Spleen (tissue), 11 donors: ENCODE results near the gene DISC1. TPM values are rescaled to one million over a fixed set of nuclear protein-coding genes. Genes with fewer than 3 reads are reported as not detected.

Experiments
- DNase-seq: peaks from one replicate; pipeline ENCODE4 v3.0.0-alpha.2; 2020
- H3K27ac ChIP-seq, 8 donors: fragments of 200-600 bp; sonication (generic) in 7 of 8; 1 replicate in 4 of 8; 2 replicates in 4 of 8; pipeline versions ENCODE4 v1.5.0 to v1.8.0; 2016 to 2021; ENCODE audit warnings: inconsistent platforms in 4 of 8, mild to moderate bottlenecking in 4 of 8, moderate library complexity in 1 of 8
- H3K27me3 ChIP-seq, 7 donors: fragments of 200-600 bp; sonication (generic) in 6 of 7; replicated peaks in 1 of 7; 1 replicate in 4 of 7; 2 replicates in 3 of 7; pipeline versions ENCODE4 v1.5.0 to v1.8.0; 2016 to 2021; ENCODE audit warnings: inconsistent platforms in 3 of 7, mild to moderate bottlenecking in 1 of 7
- H3K36me3 ChIP-seq, 6 donors: fragments of 200-600 bp; sonication (generic) in 5 of 6; 1 replicate in 4 of 6; 2 replicates in 2 of 6; pipeline versions ENCODE4 v1.5.0 to v1.8.0; 2016 to 2021; ENCODE audit warnings: inconsistent platforms in 2 of 6
- H3K4me1 ChIP-seq, 6 donors: fragments of 200-600 bp; sonication (generic) in 5 of 6; 1 replicate in 3 of 6; 2 replicates in 3 of 6; pipeline versions ENCODE4 v1.5.0 to v1.8.0; 2016 to 2021; ENCODE audit warnings: inconsistent platforms in 3 of 6
- H3K4me3 ChIP-seq, 8 donors: fragments of 200-600 bp; sonication (generic) in 7 of 8; 1 replicate in 4 of 8; 2 replicates in 4 of 8; pipeline versions ENCODE4 v1.5.0 to v1.8.0; 2016 to 2021; ENCODE audit warnings: inconsistent platforms in 4 of 8, mild to moderate bottlenecking in 4 of 8, moderate library complexity in 2 of 8
- H3K9me3 ChIP-seq, 8 donors: fragments of 200-600 bp; sonication (generic) in 7 of 8; 1 replicate in 4 of 8; 2 replicates in 4 of 8; pipeline versions ENCODE4 v1.5.0 to v1.8.0; 2016 to 2021; ENCODE audit warnings: inconsistent platforms in 4 of 8
- POLR2A ChIP-seq, 3 donors: fragments of 450-650 bp; IDR thresholded peaks; one replicate each; pipeline ENCODE4 v1.5.1; 2017; ENCODE audit warnings: antibody characterized with exemption in 3 of 3, mild to moderate bottlenecking in 1 of 3
- POLR2AphosphoS5 ChIP-seq, 3 donors: sonication (generic); formaldehyde crosslinking; IDR thresholded peaks; one replicate each; pipeline ENCODE4 v1.5.1; 2017; ENCODE audit warnings: antibody characterized with exemption in 3 of 3
- WGBS, 5 donors: extraction: QIAGEN DNeasy Blood & Tissue Kit in 3 of 5; methylation state at CpG; one replicate each; pipeline versions ENCODE4 v1.1.5 to v1.1.7; 2013 to 2018; 5-methylcytosine and 5-hydroxymethylcytosine counted together
- intact Hi-C: fragments of 100-400 bp; cut with DNase I; formaldehyde crosslinking; loops from one replicate; pipeline ENCODE4 v1.15.0; 2023; ENCODE audit warnings: low total_unique reads
- polyA plus RNA-seq, 3 donors: library from polyadenylated mRNA; stranded (reverse); fragments of 200-250 nt; gene quantifications; one replicate each; pipeline ENCODE4 v1.2.1, GENCODE V29; 2013
- total RNA-seq, 7 donors: library from RNA; depleted of rRNA in 3 of 7; stranded (reverse); fragments of >200 nt in 3 of 7; fragmentation: NEBNext Ultra II Directional in 4 of 7; extraction: Animal tissue kit (Norgen Biotek cat#: 25700) in 4 of 7; gene quantifications; one replicate each; pipeline versions ENCODE4 v1.1.0 to v1.2.1, GENCODE V29; 2016 to 2021
- TF ChIP-seq, protein P1 (sequence below), 11 experiments: fragments of 200-600 bp in 7 of 11; fragments of 450-650 bp in 4 of 11; sonication (generic) in 4 of 11; IDR thresholded peaks in 8 of 11; conservative IDR thresholded peaks in 3 of 11; 1 replicate in 7 of 11; 2 replicates in 4 of 11; pipeline versions ENCODE4 v1.4.0 to v1.8.0; 2016 to 2021; ENCODE audit warnings: antibody characterized with exemption in 11 of 11, inconsistent platforms in 4 of 11, mild to moderate bottlenecking in 1 of 11
- donor health status: healthy with polysubstance abuse.
- donor health status: DM: no; HTN: no; CAD: no; lungs with moderate emphysema.
- donor health status: DM: no; HTN: no; CAD: no.
- donor health status: Bipolar disorder and iron deficiency.
- donor health status: healthy.
- donor health status: DM: no; HTN: no; CAD: no.
- donor health status: DM: yes; HTN: yes; CAD: no.

The DISC1 gene
- total and polyA plus RNA-seq, 10 donors = 0.89 to 36.4 (median 24.2) TPM

DNA sequence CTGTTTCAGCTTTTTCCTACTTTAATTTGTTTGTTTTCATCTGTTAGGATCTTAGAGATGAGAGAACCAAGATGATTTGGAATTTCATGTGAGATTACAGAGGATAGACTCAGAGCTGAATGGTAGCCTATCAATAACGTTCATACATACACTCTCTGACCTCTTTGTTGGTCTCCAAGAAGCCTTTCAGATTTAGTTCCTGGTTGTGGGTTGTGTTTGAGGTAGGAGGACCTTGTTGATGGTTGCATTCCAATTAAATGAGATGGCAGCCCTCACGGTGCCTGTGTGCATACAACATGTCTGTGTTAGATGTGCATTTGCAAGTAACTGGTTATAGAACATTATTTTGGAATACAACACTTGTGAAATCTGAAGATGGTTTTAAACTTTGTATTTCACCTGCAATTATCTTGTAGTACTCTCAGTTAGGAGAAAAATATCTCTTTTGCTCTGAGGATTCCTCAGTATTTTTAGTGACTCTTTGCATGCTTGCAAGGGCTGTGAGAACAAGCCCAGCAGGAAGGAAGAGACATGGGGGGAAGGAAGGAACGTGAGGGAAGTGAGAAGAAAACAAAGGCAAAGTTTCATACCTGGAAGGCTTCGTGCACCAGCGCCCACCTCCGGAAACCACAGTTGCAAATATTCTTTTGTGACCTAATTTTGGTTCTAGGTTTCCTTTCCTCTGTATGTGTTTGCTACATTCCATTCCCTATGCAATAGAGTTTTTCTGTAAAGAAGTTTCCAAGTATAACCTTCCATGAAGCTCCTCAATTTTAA lies 291.8 kb downstream of the DISC1 start:
- Histone ChIP-seq H3K27me3 (peaks cover 0 to 7% (median 0%) of the 10 kb centered on the region in 7 donors), H3K4me3 (peak overlapping the region in 1 of 8 donors; percentile 29), H3K36me3 (no peaks in the 10 kb centered on the region), H3K4me1 (peaks cover 12 to 59% (median 34%) of the 10 kb centered on the region in 6 donors), H3K9me3 (no peaks in the 10 kb centered on the region), H3K27ac (peak overlapping the region in 7 of 8 donors; percentile 10 to 54 (median 29))
- WGBS, 5 donors = 34 to 46% (median 42%) methylated on average over 6 of the region's 6 CpGs
- TF ChIP-seq, protein P1, sequence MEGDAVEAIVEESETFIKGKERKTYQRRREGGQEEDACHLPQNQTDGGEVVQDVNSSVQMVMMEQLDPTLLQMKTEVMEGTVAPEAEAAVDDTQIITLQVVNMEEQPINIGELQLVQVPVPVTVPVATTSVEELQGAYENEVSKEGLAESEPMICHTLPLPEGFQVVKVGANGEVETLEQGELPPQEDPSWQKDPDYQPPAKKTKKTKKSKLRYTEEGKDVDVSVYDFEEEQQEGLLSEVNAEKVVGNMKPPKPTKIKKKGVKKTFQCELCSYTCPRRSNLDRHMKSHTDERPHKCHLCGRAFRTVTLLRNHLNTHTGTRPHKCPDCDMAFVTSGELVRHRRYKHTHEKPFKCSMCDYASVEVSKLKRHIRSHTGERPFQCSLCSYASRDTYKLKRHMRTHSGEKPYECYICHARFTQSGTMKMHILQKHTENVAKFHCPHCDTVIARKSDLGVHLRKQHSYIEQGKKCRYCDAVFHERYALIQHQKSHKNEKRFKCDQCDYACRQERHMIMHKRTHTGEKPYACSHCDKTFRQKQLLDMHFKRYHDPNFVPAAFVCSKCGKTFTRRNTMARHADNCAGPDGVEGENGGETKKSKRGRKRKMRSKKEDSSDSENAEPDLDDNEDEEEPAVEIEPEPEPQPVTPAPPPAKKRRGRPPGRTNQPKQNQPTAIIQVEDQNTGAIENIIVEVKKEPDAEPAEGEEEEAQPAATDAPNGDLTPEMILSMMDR (IDR thresholded peaks at IDR 0.05 in 8 of 11, conservative IDR thresholded peaks at IDR 0.05 in 3 of 11) = no peak
- TF ChIP-seq POLR2AphosphoS5 (IDR thresholded peaks at IDR 0.05) = peak in 1 of 3 donors; percentile 39
- no peak for DNase-seq
- intact Hi-C loops = no loop called here

- Histone ChIP-seq H3K4me1 (peaks cover 12 to 52% (median 30%) of the 10 kb centered on the region in 6 donors), H3K27me3 (peaks cover 0 to 7% (median 0%) of the 10 kb centered on the region in 7 donors), H3K4me3 (peak overlapping the region in 1 of 8 donors; percentile 29), H3K36me3 (no peaks in the 10 kb centered on the region), H3K27ac (peak overlapping the region in 6 of 8 donors; percentile 10 to 54 (median 37)), H3K9me3 (no peaks in the 10 kb centered on the region)
- intact Hi-C loops = no loop called here
- no peak for DNase-seq
- TF ChIP-seq, protein P1 (IDR thresholded peaks at IDR 0.05 in 8 of 11, conservative IDR thresholded peaks at IDR 0.05 in 3 of 11) = no peak
- TF ChIP-seq POLR2A (IDR thresholded peaks at IDR 0.05) (no peak), POLR2AphosphoS5 (IDR thresholded peaks at IDR 0.05) (no peak)
- WGBS, 5 donors = 56 to 75% (median 68%) methylated on average over 4 of the region's 4 CpGs
These were observed 292.8 kb downstream of the DISC1 start for GRCh38 chr1:231919239-231919885.

- TF ChIP-seq, protein P1 (IDR thresholded peaks at IDR 0.05 in 8 of 11, conservative IDR thresholded peaks at IDR 0.05 in 3 of 11) = no peak
- TF ChIP-seq POLR2AphosphoS5 (IDR thresholded peaks at IDR 0.05) (no peak), POLR2A (IDR thresholded peaks at IDR 0.05) (no peak)
- H3K9me3 ChIP-seq = no peaks in the 10 kb centered on the region
- H3K36me3 ChIP-seq = no peaks in the 10 kb centered on the region
- intact Hi-C loops = no loop called here
- H3K4me1 ChIP-seq = peaks cover 12 to 47% (median 30%) of the 10 kb centered on the region in 6 donors
- peaks cover 0 to 7% (median 0%) of the 10 kb centered on the region in 7 donors for H3K27me3 ChIP-seq
- DNase-seq = no peak
- WGBS, 5 donors = 58 to 75% (median 72%) methylated on average over 7 of the region's 7 CpGs
- peak overlapping the region in 4 of 8 donors; percentile 10 to 54 (median 48) for H3K27ac ChIP-seq
- no peak overlapping the region for H3K4me3 ChIP-seq
These were observed 293.3 kb downstream of the DISC1 start for GRCh38 chr1:231919886-231920285.
